ENCODE results near the gene ADGRB3.
"Not testable (repeated sequence)": the region's sequence is repeated elsewhere in the genome, so short reads cannot be mapped to it uniquely, and the experiment has no call there.

Gene ADGRB3

GRCh38 chr6:68741501-68742386 lies 106.7 kb downstream of the ADGRB3 start:
- no peak for DNase-seq

GRCh38 chr6:68743099-68743498 lies 108.0 kb downstream of the ADGRB3 start:
- DNase-seq: no peak

GRCh38 chr6:68744376-68744775 lies 109.3 kb downstream of the ADGRB3 start:
- DNase-seq: not testable (repeated sequence)

- no peak for DNase-seq
Measured at GRCh38 chr6:68746376-68746775, 111.3 kb downstream of the ADGRB3 start.

- no peak for DNase-seq
Measured at GRCh38 chr6:68747110-68747790, 112.2 kb downstream of the ADGRB3 start.

- not testable (repeated sequence) for DNase-seq
Measured at GRCh38 chr6:68747832-68748231, 112.8 kb downstream of the ADGRB3 start.

GRCh38 chr6:68754681-68755213 lies 119.7 kb downstream of the ADGRB3 start:
- DNase-seq: no peak

- DNase-seq: no peak
Measured at GRCh38 chr6:68756454-68757375, 121.6 kb downstream of the ADGRB3 start.

- DNase-seq: no peak
Measured at GRCh38 chr6:68757821-68758220, 122.7 kb downstream of the ADGRB3 start.

- no peak for DNase-seq
Measured at GRCh38 chr6:68758559-68758958, 123.5 kb downstream of the ADGRB3 start.

GRCh38 chr6:68760485-68760884 lies 125.4 kb downstream of the ADGRB3 start:
- no peak for DNase-seq

- no peak for DNase-seq
Measured at GRCh38 chr6:68760941-68761676, 126.0 kb downstream of the ADGRB3 start.

GRCh38 chr6:68761985-68762384 lies 126.9 kb downstream of the ADGRB3 start:
- no peak for DNase-seq

- DNase-seq: no peak
Measured at GRCh38 chr6:68771426-68771825, 136.3 kb downstream of the ADGRB3 start.

GRCh38 chr6:68774843-68775242 lies 139.8 kb downstream of the ADGRB3 start:
- no peak for DNase-seq

- no peak for DNase-seq
Measured at GRCh38 chr6:68776354-68776753, 141.3 kb downstream of the ADGRB3 start.

- no peak for DNase-seq
Measured at GRCh38 chr6:68777956-68778355, 142.9 kb downstream of the ADGRB3 start.

- DNase-seq: no peak
Measured at GRCh38 chr6:68778356-68779020, 143.4 kb downstream of the ADGRB3 start.

- DNase-seq: no peak
Measured at GRCh38 chr6:68779366-68779765, 144.3 kb downstream of the ADGRB3 start.

- not testable (repeated sequence) for DNase-seq
Measured at GRCh38 chr6:68790128-68790527, 155.0 kb downstream of the ADGRB3 start.

GRCh38 chr6:68814976-68815375 lies 179.9 kb downstream of the ADGRB3 start:
- DNase-seq: not testable (repeated sequence)
